Measurements from ENCODE around the gene DTNBP1.

DTNBP1 gene

GRCh38 chr6:15513801-15514711, 148.8 kb downstream of the DTNBP1 start:
- no peaks in the 10 kb centered on the region for H3K4me1 ChIP-seq
- no peaks in the 10 kb centered on the region for H3K27me3 ChIP-seq
- no peaks in the 10 kb centered on the region for H3K9me3 ChIP-seq
- no peak for TF ChIP-seq CTCF (IDR thresholded peaks at IDR 0.05; ENCODE audit: low read depth, low read length)
- H3K4me3 ChIP-seq (ENCODE audit: low read depth, low read length) = no peak overlapping the region
- H3K36me3 ChIP-seq = peaks cover 59% of the 10 kb centered on the region
- DNase-seq = no peak

- H3K4me3 ChIP-seq (ENCODE audit: low read depth, low read length) = no peak overlapping the region
- no peaks in the 10 kb centered on the region for H3K27me3 ChIP-seq
- H3K36me3 ChIP-seq = peaks cover 52% of the 10 kb centered on the region
- no peak for TF ChIP-seq CTCF (IDR thresholded peaks at IDR 0.05; ENCODE audit: low read depth, low read length)
- DNase-seq = no peak
- H3K9me3 ChIP-seq = no peaks in the 10 kb centered on the region
- H3K4me1 ChIP-seq = no peaks in the 10 kb centered on the region
Observed at GRCh38 chr6:15513131-15513771, 149.6 kb downstream of the DTNBP1 start.

- Histone ChIP-seq H3K36me3 (peaks cover 47% of the 10 kb centered on the region), H3K9me3 (no peaks in the 10 kb centered on the region), H3K27me3 (no peaks in the 10 kb centered on the region), H3K4me3 (ENCODE audit: low read depth, low read length) (no peak overlapping the region), H3K4me1 (no peaks in the 10 kb centered on the region)
- TF ChIP-seq CTCF (IDR thresholded peaks at IDR 0.05; ENCODE audit: low read depth, low read length) = no peak
- DNase-seq = no peak
Observed at GRCh38 chr6:15512721-15513120, 150.1 kb downstream of the DTNBP1 start.

GRCh38 chr6:15512126-15512525, 150.7 kb downstream of the DTNBP1 start:
- DNase-seq = peak; percentile 60
- Histone ChIP-seq H3K4me1 (no peaks in the 10 kb centered on the region), H3K36me3 (peaks cover 48% of the 10 kb centered on the region), H3K27me3 (no peaks in the 10 kb centered on the region), H3K9me3 (no peaks in the 10 kb centered on the region), H3K4me3 (ENCODE audit: low read depth, low read length) (no peak overlapping the region)
- peak; percentile 56 for TF ChIP-seq CTCF (IDR thresholded peaks at IDR 0.05; ENCODE audit: low read depth, low read length)

- Histone ChIP-seq H3K4me1 (no peaks in the 10 kb centered on the region), H3K9me3 (no peaks in the 10 kb centered on the region), H3K4me3 (ENCODE audit: low read depth, low read length) (no peak overlapping the region), H3K27me3 (no peaks in the 10 kb centered on the region), H3K36me3 (peaks cover 49% of the 10 kb centered on the region)
- no peak for DNase-seq
- TF ChIP-seq CTCF (IDR thresholded peaks at IDR 0.05; ENCODE audit: low read depth, low read length) = no peak
Observed at GRCh38 chr6:15511248-15512125, 151.3 kb downstream of the DTNBP1 start.
